SK-N-SH treated with all-trans-retinoic acid at 6 μM for 48 hours (cell line): ENCODE data around the gene SOAT2.

Source experiments
- BACH2 ChIP-seq: fragments of 250-450 bp; sonication (Bioruptor Pico); IDR thresholded peaks from 2 replicates; pipeline ENCODE4 v1.9.0; 2021; ENCODE audit warnings: mild to moderate bottlenecking, borderline replicate concordance
- ESRRG ChIP-seq: fragments of 250-450 bp; sonication (Bioruptor Pico); IDR thresholded peaks from 2 replicates; pipeline ENCODE4 v1.6.1; 2021; ENCODE audit warnings: mild to moderate bottlenecking
- GLIS3 ChIP-seq: fragments of 250-450 bp; sonication (Bioruptor Pico); IDR thresholded peaks from 2 replicates; pipeline ENCODE4 v1.5.0; 2020; ENCODE audit warnings: mild to moderate bottlenecking, moderate library complexity
- OSR1 ChIP-seq: fragments of 250-450 bp; sonication (Bioruptor Pico); IDR thresholded peaks from 2 replicates; pipeline ENCODE4 v1.8.0; 2022; ENCODE audit warnings: moderate library complexity, mild to moderate bottlenecking, inconsistent platforms
- PATZ1 ChIP-seq: fragments of 250-450 bp; sonication (Bioruptor Pico); IDR thresholded peaks from 2 replicates; pipeline ENCODE4 v1.8.0; 2020; ENCODE audit warnings: mild to moderate bottlenecking, moderate library complexity, borderline replicate concordance
- POU6F1 ChIP-seq: fragments of 250-450 bp; sonication (Bioruptor Pico); IDR thresholded peaks from 2 replicates; pipeline ENCODE4 v1.8.0; 2021; ENCODE audit warnings: low read depth, mild to moderate bottlenecking, moderate library complexity, borderline replicate concordance
- RARB ChIP-seq: fragments of 250-450 bp; sonication (Bioruptor Pico); IDR thresholded peaks from 2 replicates; pipeline ENCODE4 v1.8.0; 2021; ENCODE audit warnings: mild to moderate bottlenecking, moderate library complexity
- SNAI2 ChIP-seq: fragments of 250-450 bp; sonication (Bioruptor Pico); IDR thresholded peaks from 2 replicates; pipeline ENCODE4 v1.5.0; 2020; ENCODE audit warnings: mild to moderate bottlenecking, moderate library complexity
- TOX ChIP-seq: fragments of 250-450 bp; sonication (Bioruptor Pico); IDR thresholded peaks from 2 replicates; pipeline ENCODE4 v1.8.0; 2021; ENCODE audit warnings: mild to moderate bottlenecking, moderate library complexity, borderline replicate concordance
- ZFP3 ChIP-seq: fragments of 250-450 bp; sonication (Bioruptor Pico); IDR thresholded peaks from 2 replicates; pipeline ENCODE4 v1.5.0; 2020; ENCODE audit warnings: mild to moderate bottlenecking, moderate library complexity
- ZFP30 ChIP-seq: fragments of 450-650 bp; formaldehyde crosslinking; IDR thresholded peaks from 2 replicates; pipeline ENCODE4 v1.5.0; 2022; ENCODE audit warnings: mild to moderate bottlenecking, moderate library complexity
- ZNF565 ChIP-seq: fragments of 450-650 bp; formaldehyde crosslinking; conservative IDR thresholded peaks from 2 replicates; pipeline ENCODE4 v1.5.0; 2020; ENCODE audit warnings: low read depth, mild to moderate bottlenecking, moderate library complexity
- ZNF8 ChIP-seq: fragments of 450-650 bp; formaldehyde crosslinking; IDR thresholded peaks from 2 replicates; pipeline ENCODE4 v1.5.0; 2020; ENCODE audit warnings: mild to moderate bottlenecking, moderate library complexity

- TF ChIP-seq ZNF565 (CRISPR knock-in tag) (no peak), PATZ1 (CRISPR knock-in tag) (0 out of 2 replicates have a peak, but pooled peaks have one; percentile 3), ZFP30 (CRISPR knock-in tag) (no peak), TOX (CRISPR knock-in tag) (no peak), RARB (CRISPR knock-in tag) (no peak), ESRRG (CRISPR knock-in tag) (no peak), SNAI2 (CRISPR knock-in tag) (no peak), OSR1 (CRISPR knock-in tag) (no peak), BACH2 (CRISPR knock-in tag) (no peak), GLIS3 (CRISPR knock-in tag) (no peak), ZFP3 (CRISPR knock-in tag) (peak; percentile 82), ZNF8 (no peak), POU6F1 (CRISPR knock-in tag) (no peak)
Observed at GRCh38 chr12:53097564-53098353, 5.5 kb upstream of the SOAT2 start, which contains the start of gene IGFBP6.
